ENCODE results near the gene KMT5B. TPM values are rescaled to one million over a fixed set of nuclear protein-coding genes. Genes with fewer than 3 reads are reported as not detected.

KMT5B gene
- total RNA-seq, 1 donor from 2014 or later, result 23.7 TPM

DNA sequence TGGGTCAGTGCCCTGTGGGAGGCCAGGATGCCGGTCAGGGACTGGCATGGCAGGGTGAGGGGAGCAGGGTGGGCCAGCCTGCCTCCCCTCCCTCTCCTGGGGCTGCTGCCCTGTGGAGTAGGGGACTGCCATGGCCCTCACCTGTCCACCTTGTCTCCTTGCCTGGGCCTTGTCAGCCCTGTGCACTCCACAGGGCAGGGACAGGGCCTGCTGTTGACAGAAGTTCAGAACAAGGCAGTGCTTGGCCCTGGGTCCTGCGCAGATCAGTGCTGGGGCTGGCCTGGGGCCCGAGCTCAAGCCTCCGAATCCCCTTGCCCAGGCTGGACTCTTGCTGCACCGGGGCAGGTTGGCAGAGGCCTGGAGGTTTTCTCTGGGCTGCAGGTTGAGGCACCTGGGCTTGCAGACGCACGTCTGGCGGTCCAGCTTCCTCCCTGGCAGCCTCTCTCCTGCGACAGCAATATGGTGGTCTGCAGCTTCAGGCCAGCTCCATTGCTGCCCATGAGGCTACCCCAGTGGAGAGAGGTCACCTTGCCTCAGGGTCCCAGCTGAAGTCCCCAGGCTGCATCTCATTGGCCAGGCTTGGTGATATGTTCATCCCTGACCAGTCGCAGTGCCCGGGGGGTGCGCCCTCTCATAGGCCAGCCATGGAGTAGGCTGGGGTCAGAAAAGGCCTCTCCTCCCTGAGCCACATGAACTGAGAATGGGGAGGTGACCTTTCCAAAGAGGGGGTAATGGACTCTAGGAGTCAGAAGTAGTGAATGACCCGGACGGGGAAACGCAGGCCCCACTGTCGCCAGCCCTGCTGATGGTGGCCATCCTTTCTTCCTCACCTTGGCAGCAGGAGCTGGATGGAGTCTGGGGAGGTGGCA lies 70.4 kb downstream of the KMT5B start:
- peak; percentile 2 for ATAC-seq

DNA sequence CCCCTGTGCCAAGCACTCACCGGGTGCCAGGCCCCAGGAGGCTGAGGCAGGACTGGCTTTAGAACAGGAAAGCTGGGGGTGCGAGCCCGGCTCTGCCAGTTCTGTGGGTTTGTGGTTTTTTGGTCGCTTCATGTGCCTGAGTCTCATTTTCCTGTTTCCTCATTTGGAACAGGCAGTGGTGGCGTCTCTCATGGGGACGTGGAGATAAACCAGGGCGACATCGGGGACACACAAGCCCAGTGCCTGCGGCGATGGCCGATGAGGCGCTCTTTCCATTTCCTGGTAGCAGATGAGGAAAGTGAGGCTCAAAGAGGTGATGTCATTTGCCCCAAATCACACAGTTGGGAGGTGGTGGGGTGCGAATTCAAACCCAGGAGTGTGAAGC lies 71.1 kb downstream of the KMT5B start:
- peak; percentile 55 for ATAC-seq

DNA sequence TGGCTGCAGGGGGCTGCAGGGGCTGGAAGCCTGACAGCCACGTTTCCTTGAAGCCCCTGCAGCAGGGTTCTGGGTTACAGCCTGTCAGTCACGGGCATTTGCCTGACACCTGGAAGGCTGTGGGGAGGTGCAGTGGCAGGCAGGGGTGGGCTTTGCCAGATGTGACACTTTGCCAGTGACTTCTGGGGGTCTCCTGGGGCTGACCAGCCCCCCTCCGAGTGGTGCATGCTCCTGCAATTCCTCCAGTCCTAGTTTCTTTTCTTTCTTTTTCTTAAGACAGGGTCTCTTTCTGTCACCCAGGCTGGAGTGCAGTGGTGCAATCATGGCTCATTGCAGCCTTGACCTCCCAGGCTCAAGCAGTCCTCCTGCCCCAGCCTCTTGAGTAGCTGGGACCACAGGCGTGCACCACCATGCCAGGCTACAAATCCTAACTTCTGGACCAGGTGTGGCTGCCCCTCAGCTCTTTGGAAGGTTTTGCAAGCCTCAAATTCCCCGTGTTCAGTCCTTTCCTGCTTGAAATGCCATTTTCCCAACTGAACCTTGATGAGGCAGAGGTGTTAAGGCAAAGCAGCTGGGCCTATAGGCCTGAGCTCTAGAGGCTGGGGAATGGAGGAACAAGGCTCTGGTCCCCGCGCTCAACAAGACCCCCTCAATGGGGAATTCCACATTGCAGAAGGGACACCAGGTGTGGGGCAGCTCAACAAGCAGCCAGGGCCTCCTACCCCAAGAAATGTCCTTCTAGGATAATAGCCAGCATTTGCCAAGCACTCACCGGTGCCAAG lies 71.7 kb downstream of the KMT5B start:
- ATAC-seq, result no peak

DNA sequence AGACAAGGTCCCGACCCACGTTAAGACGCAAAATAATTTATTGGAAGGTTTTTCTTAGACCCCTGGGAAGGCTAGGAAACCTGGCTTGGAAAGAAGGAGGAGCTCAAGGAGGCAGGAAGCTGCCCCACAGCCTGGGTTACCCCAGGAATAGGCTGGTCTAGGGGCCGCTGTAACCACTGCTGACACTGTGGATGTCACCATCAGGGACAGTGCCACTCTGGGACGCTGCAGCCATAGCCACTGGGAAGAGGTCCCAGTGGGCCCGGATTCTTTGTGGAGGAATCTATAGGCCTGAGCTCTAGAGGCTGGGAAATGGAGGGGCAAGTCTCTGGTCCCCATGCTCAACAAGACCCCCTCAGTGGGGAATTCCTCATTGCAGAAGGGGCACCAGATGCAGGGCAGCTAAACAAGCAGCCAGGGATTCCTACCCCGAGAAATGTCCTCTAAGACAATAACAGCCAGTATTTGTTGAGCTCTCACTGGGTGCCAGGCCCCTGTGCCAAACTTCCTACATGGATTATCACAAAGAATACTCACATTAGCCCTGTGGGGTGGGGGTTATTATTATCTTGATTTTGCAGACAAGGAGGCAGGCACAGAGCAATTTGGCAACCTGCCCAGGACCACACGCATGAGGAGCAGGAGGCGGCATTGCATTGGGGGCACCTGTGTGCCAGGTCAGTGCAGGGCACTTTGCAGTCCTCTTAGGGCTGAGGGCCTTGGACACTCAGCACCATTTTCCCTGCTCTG lies 72.4 kb downstream of the KMT5B start:
- no peak for ATAC-seq

DNA sequence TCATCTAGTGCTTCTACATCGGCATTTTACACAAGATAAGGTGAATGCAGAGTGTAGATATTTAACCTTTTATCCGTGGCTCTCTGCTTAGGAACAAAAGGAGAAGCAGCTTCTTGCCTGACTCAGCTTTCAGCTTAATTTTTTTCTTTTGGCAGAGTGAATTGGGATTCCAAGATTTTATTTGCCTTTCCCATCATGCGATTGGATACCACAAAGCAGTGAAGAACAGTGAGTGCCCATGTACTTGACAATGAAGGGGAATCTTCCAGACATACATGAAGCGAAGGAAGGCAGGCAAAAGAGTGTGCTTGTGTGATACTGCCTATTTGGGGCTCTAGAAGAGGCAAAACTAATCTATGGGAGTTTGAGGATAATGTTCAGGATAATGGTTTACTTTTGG lies 74.9 kb downstream of the KMT5B start:
- ATAC-seq, result no peak

DNA sequence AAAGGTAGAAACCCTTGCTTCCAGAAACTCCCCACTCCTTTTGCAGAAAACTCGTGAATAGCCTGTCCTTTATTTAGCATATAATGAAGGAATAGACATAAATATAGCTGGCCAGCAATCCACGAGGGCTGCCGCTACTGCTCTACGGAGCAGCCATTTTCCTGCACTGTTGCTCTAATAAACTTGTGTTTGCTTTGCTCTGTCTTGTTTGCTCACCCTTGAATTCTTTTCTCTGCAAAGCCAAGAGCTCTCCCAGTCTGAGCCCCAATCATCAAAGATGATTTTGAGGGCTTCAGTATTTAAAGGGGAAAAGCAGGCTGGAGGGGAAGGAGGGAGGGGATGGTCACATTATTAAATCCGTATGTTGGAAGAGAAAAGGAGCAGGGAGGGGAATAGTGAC lies 75.3 kb downstream of the KMT5B start:
- no peak for ATAC-seq

DNA sequence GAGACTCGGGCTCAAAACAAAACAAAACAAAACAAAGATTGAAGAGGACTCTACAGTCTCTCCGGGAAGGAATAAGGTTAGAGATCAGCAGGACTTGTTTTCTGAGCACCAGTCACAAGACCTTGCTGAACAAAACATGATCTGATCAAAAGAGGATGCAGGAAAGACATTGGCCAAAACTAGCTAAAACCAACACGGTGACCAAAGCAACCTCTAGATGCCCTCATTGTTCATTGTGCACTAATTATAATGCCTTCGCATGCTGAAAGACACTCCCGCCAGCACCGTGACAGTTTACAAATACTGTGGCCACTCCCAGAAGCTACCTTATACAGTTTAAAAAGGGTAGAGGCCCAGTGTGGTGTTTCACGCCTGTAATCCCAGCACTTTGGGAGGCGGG lies 76.2 kb downstream of the KMT5B start:
- ATAC-seq, result no peak

DNA sequence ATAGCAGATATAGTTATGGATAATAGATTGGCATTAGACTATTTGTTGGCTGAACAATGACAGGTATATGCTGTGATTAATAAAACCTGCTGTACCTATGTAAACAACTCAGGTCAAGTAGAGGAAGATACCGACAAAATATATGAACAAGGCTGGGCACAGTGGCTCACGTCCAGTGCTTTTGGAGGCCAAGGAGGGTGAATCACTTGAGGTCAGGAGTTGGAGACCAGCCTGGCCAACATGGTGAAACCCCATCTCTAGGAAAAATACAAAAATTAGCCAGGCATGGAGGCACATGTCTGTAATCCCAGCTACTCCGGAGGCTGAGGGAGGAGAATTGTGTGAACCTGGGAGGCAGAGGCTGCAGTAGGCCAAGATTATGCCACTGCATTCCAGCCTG lies 77.9 kb downstream of the KMT5B start:
- peak; percentile 29 for ATAC-seq

DNA sequence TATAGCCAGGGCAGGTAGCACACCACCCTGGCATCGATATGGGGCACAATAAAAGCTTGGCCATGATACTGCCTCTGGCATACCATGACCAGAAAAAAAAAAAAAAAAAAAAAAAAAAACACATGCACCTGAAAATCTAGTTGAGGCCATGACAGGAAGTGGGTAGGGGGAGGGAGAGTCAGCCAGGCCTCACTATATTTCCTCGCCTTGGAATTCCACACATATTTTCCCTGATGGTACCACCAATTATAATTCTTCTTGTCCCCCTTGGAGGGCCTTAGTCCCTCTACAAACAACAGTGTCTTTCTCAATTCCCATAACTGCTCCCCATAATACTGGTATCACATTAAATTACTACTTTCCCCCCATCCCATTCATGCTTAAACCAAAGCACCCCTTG lies 79.3 kb downstream of the KMT5B start:
- ATAC-seq, result no peak

DNA sequence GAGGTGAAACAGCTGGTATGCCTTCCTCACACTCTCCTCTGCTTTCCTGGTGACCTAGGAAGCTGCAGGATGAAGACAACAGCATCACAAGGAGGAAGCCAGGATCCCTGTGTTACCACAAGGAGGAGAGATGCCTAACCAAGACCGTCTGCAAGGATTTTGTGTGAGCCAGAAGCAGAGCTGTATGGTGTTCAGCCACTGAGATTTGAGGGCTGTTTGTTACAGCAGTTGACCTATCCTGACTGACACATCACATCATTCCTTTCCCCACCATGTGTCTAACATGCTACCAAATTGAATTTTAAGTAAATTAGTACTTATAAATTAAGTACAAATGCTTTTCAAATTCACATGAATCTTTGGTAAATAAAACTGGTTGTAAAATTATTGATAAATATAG lies 83.0 kb downstream of the KMT5B start:
- ATAC-seq, result no peak

DNA sequence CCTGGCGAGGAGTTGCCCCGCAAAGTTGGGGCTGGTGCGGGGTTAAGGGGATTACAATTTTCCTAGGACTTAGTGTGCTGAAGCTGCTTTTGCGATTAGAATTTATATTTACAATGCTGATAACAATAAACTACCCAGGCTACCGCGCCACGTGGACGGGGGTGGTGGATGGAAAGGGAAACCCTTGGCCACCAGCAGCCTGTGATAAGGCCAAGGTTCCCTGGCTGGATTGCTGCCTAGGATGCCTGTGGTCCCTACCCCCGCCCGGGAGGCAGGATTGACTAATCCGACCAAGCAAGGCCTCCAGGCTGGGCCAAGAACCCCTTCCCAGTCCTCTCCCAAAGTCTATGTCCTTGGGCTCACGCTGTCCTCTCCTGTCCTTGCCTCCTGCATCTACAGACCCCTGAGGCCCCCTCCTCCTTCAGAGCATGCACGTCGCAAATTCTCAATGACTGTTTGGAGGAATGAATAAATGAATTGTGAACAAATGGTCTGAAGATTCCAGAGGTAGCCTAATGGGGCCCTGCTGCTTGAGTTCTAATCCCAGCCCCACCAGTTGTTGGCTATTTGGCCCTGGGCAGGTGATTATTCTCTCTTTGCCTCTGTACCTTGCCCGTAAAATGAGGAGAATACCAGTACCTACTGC lies 84.3 kb downstream of the KMT5B start:
- no peak for ATAC-seq

DNA sequence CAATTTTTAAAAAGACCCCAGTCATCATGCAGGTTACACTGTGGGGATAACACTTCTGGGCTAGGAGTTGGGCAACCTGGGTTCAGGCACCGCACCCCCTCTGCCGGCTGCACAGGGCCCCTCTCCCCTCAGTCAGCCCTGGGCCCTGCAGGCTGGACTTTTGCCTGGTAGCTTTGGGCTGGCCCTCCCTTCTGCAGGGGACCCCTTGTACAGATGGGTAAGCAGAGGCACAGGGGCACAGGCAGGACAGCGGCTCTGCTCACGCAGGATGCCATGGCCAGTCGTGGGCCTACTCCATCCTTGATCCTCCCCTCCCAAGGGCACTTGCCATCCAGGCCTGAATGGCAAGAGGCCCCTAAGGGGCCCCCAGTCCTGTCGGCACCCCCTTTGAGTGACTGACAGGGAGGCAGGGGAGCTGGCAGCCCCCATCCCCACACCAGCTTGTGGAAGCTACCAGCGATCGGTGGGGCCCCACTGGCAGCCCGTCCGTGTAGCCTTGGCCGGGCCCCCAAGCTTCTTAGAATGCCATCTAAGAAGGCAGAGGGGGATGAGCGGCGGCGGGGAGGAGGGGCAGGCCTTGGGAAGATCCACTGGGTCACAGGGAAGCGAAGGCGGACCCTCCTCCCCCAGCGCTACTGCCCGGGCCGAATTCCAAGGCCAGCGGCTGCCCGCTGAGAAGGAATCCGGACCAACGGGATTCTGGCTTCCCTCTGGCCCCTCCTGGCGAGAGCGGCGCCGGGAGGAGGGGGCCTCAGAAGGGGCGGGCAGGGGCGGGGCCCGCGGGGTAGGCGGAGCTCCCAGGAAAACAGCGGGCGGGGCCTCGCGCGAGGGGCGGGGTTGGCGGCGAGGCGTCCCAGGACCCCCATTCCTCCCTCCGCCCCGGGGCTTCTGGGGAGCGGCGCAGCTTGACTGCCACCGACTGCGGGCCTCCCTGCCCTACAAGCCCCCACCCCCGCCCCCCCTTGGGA lies 85.1 kb downstream of the KMT5B start:
- peak; percentile 47 for ATAC-seq

DNA sequence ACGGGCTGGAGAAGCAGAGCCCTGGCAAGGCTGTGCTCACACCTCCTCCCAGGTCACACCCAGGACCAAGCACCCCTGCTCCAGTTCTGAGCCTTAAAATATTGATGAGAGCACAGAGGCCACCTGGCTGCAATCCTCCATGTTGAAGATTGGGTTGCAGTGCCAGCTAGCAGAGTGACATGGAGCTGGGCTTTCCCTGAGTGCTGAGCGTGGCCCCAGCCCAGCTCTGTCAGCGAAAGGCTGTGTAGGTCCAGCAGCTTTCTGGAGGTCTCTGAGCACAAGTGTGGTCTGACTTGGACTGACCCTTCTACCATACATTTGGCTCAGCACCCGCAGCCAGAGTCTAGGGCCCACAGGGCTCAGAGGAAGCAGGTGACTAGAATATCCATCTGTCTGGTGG lies 87.9 kb downstream of the KMT5B start:
- no peak for ATAC-seq

DNA sequence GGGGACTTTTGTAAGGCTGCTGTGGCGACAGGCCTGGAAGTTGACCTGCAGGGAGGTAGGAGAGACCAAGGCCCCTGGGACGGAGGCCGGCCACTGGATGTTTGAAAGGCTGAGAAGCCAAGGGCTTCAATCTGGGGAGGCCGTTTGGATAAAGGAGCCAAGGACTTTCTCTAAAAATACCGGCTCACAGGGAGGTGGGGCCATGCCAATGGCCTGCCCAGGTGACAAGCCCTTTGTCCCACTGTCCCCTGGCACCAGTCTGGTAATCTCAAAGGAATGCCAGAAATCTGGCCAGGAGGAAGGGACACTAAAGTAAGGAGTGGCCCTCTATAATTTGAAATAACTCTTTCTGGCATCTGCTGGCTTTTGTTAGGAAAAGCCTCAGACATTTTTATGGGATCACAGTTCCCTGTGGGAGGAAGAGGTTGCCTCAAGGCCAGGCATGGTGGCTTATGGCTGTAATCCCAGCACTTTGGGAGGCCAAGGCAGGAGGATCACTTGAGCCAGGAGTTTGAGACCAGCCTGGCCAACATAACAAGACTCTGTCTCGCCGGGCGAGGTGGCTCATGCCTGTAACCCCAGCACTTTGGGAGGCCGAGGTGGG lies 90.1 kb downstream of the KMT5B start:
- ATAC-seq, result no peak

DNA sequence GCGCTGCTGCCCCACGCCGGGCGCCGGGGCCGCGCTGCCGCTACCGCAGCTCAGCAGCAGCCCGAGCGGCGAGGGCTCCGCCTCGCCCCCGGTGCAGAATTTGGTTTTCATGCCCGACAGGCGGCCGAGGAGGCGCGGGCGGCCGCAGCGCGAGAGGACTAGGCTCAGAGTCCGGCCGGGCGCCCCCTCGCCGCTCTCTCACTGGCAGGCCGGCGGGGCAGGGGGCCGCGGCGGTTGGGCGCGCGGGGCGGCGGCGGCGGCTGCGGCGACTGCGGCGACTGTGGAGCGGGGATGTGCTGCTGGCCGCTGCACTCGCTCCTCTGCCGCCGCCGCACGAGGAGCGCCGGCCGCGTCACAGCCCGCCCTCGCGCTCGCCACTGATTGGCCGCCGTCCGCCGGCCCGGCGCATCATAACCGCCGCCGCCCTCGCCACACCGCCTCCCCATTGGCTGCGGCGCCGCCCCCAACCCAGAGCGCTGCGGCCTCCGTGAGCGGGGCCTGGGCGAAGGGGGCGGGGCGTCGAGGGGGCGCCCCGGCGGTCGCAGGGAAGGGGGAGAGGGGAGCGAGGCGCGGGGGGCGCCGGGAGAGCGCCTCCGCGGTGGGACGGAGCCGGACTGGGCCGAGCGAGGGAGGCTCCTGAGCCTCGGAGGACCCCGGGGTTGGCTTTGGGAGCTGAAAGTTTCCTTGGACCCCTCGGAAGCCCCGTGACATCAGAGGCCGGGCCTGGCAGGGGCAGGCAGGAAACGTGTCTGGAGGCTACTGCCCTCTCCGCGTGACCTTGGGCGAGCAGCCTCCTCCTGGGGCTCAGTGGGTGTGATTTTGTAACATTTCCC lies 91.8 kb downstream of the KMT5B start, which contains the start of gene CHKA:
TSS of gene CHKA (minus strand) at position 322 of the 833 bp plus-strand sequence. CDS start at position 111, 211 bp downstream.
- peak; percentile 97 for ATAC-seq

DNA sequence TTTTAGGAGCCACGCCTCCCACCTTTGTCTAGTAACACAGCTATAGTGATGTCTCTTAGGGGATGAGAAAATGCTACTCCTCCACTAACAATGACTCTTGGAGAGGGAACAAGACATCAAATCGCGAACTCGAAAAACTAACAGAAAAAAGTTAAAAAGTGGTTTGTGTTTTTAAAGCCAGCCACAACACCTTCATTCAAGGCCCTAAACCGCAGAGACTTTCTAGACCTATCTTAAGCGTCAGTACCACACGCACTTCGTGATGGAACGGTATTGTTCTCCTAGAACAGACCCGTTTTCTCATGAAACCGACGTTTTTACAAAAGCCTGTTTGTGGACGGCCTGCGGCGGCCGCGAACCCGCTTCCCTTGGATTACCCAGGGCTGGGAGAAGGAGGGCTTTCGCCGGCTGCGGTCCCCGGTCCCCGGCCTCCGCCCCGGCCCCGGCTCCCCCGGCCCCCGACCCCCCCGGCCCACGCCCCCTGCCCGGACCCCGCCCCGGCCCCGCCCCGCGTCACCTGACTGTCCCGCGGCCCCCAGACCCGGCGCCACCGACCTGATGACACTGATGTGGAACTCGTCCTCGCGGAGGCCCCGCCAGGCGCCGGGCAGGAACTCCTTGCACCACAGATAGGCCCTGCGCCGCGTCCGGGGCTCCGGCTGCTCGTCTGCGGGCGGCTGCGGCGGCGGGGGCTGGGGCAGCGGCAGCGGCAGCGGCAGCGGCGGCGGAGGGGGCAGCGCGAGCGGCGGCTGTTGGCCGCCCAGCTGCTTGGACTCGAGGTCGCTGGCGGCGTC lies 92.6 kb downstream of the KMT5B start:
- no peak for ATAC-seq

DNA sequence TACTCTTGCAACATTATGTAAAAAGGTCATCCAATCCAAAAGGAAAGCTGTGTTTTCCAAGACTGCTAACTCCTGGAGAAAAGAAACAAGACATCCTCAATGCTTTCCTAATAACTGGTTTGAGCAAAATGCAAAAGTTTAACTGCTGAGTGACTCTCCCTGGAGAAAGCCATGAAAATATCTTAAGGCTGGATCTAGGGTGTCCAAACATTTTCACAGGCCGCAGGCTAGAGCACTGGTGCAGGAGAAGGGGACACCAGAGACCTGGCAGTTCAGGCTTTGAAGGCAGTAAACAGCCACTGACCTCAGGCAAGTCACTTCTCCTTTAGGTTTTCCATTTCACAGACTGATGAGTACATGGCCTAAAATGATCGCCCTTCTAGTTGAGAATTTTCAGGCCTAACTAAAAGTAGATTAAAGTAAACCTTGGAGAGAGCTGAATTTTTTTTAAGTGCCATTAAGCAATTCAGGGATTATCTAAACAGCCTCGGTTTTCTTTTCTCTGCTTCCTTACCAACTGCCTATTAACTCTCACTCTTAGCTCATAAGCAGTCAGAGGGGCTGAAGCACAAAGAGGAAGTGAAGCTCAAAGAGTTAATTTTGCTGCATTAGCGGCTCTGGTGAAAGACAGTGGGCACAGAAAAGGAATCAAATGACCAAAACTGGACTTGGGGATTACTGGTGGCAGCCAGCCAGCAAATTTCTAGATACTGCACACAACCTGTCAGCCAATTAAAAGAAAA lies 94.2 kb downstream of the KMT5B start:
- ATAC-seq, result no peak

DNA sequence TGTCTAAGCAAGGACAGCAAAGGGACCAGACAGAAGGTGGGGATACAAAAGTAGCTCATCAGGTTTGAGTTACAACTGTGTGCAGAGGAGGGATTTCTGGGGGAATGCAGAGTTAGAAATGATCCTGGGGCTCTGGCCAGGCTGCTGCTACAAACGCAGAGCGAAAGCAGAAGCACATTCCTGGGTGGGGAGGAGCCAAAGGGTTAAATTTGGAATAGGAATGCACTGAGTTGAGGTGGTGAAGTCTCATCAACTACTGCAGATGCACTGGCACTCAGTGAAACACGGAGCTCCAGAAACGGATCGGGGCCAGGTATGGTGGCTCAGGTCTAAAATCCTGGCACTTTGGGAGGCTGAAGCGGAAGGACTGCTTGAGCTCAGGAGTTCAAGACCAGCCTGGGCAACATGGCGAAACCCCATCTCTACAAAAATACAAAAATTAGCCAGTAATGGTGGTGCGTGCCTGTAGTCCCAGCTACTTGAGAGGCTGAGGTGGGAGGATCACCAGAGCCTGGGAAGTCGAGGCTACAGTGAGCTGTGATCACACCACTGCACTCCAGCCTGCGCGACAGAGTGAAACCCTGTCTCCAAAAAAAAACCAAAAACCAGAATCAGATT lies 95.1 kb downstream of the KMT5B start:
- ATAC-seq, result no peak
